HFF-Myc (cell line): ENCODE results near the gene LRP11.

Experiments used
- DNase-seq: peaks from one replicate; pipeline ENCODE4 v3.0.0-alpha.2; 2011; ENCODE audit warnings: low read depth; ENCODE audit errors: extremely low read depth
- H3K4me3 ChIP-seq: replicated peaks from 2 replicates; pipeline ENCODE4 v1.5.1; 2011; ENCODE audit warnings: low read depth, mild to moderate bottlenecking, control low read depth, low read length
- TF ChIP-seq, protein P1 (sequence below): IDR thresholded peaks from 2 replicates; pipeline ENCODE4 v1.5.1; 2012; ENCODE audit warnings: mild to moderate bottlenecking, low read depth, low read length, control low read depth; ENCODE audit errors: missing control alignments

Gene LRP11

DNA sequence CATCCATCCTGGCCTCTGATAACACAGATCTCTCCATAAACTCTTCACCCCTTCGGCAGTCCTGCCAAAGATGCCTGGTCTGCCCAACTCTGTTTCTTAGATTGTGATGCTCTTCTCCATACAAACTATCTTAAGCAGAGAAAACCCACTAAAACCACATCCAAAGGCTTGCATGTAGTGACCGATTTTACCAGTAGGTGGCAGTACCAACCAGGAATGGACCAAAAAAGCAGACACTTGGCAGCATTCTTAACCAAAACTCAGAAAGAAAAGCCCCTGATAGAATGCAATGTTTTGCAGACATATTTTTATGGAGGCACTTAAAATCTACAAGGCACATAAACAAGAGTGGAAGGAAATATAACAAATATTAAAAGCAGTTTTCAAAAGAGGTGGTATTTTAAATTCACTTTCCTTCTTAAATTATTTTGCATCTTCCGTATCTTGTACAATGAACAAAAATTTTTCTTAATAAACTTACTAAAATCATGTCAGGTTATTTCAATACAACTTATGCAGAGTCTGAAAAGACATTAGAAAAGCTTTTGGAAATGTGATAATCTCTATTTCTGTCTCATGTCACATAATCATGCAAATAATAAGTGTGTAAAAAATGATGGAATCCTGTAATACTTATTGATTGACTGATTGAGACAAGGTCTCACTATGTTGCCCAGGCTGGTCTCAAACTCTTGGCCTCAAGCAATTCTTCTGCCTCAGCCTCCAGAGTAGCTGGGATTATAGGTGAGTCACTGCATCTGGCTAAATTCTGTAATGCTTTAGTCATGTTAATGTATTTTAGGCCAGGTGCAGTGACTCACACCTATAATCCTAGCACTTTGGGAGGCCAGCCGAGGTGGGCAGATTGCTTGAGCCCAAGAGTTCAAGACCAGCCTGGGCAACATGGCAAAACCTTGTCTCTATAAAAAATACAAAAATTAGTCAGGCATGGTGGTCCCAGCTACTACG, 29.4 kb downstream of the LRP11 start:
- no peak for DNase-seq
- TF ChIP-seq, protein P1, sequence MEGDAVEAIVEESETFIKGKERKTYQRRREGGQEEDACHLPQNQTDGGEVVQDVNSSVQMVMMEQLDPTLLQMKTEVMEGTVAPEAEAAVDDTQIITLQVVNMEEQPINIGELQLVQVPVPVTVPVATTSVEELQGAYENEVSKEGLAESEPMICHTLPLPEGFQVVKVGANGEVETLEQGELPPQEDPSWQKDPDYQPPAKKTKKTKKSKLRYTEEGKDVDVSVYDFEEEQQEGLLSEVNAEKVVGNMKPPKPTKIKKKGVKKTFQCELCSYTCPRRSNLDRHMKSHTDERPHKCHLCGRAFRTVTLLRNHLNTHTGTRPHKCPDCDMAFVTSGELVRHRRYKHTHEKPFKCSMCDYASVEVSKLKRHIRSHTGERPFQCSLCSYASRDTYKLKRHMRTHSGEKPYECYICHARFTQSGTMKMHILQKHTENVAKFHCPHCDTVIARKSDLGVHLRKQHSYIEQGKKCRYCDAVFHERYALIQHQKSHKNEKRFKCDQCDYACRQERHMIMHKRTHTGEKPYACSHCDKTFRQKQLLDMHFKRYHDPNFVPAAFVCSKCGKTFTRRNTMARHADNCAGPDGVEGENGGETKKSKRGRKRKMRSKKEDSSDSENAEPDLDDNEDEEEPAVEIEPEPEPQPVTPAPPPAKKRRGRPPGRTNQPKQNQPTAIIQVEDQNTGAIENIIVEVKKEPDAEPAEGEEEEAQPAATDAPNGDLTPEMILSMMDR: peak; percentile 81
- H3K4me3 ChIP-seq: no peak overlapping the region

DNA sequence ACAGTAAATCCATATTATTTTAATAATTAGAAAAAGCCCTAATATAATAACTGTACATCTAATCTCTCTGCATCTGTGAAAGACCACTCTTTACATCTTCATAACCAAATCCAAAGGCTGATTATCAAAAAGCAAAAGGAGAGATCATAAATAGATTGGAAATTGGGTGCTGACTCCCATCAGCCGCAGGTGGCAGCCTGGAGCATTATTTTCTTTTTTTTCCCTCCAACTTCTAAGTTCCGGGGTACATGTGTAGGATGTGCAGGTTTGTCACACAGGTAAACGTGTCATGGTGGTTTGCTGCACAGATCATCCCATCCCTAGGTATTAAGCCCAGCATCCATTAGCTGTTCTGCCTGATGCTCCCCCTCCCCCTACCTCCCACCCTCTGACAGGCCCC, 30.5 kb downstream of the LRP11 start:
- DNase-seq: no peak
- H3K4me3 ChIP-seq: no peak overlapping the region
- TF ChIP-seq, protein P1: no peak

DNA sequence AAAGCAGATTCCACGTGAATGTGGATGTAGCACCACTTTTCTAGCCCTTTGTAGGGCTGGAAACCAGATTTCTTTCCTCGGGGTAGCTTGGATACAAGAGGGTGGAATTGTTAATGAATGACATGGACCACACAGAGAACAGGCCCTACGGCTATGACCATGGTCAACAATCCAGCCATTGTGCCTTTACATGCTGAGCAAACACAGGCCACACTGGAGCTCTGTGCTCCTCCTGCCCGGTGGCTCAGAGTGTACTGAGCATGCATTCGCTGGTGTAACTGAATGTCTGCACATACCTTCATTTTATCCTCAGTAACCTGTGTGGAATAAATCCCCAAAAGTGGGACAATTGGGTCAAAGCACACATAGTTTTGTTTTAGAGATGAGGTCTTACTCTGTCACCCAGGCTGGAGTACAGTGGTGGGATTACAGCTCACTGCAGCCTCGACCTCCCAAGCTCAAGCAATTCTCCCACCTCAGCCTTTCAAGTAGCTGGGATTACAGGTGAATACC, 32.8 kb downstream of the LRP11 start:
- DNase-seq: no peak
- TF ChIP-seq, protein P1: no peak
- 0 out of 2 replicates have a peak overlapping the region, but pooled peaks have one; percentile 0 for H3K4me3 ChIP-seq

DNA sequence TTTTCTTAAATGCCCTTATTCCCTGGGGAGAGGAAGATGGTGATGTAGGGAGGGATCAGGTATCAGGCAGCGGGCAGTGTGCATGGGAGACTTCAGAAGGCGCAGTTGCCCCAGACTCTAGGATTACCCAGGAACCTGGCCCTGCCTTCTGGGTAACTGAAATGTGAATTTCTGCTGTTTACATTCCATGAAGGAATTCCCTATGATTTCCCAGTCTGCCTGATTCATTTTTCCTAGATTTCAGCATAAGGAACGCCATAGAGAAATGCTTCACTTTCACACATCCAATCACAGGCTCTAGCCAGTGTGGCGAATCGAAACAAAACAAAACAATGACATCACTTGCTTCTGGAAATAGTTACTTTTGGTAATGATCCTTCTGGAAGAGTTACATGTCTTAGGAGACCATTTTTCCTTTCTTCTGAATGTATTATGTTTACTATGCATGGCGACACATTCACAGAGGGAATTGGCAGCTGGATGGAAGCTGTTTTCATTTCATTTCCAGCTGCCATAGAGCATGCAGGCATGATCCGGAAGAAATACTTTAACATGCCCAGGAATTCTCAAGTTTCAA, 33.3 kb downstream of the LRP11 start:
- H3K4me3 ChIP-seq: 0 out of 2 replicates have a peak overlapping the region, but pooled peaks have one; percentile 0
- DNase-seq: no peak
- TF ChIP-seq, protein P1: no peak

DNA sequence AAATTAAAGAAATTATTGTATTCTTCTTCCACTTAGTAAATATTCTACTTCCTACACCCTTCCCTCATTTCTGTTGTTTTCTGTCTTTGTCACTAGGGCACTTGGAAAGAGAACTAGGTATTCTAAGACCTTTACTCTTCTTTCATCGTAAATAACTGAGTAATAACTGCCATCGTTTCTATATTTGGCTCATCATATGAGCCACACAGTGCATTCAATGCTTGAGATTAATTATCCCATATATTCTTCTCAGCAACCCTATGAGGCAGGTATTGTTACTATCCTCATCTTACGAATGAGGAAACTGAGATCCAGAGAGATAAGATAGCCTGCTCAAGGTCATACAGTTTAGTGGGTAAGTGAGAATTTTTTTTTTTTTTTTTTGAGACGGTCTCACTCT, 38.9 kb downstream of the LRP11 start:
- TF ChIP-seq, protein P1: no peak
- H3K4me3 ChIP-seq: no peak overlapping the region
- DNase-seq: no peak

DNA sequence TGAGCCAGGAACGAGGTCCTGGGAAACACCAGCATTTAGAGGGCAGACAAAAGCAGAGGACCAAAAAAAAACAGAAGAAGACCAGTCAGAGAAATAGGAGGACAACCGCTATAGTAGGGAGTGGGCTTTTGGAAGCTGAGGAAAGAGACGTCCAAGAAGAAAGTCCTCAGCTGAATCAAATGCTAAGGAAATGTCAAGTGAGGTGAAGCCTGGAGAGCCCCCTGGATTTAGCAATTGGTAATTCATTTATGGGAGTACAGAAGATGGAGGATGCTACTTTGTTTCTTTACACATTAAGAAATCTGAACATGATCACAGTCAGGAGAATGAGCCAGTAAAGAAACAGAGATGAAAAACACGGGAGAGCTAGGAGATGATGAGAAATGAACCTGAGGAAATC, 41.1 kb downstream of the LRP11 start:
- DNase-seq: no peak
- no peak overlapping the region for H3K4me3 ChIP-seq
- TF ChIP-seq, protein P1: peak; percentile 8
